GM21423 (cell line): ENCODE measurements around the gene PLA2G6.

Experiments used
- ATAC-seq: cut with Tn5 transposase; IDR thresholded peaks from one replicate; pipeline ENCODE4 v1.9.1; 2021; ENCODE audit warnings: mild to moderate bottlenecking, moderate library complexity; ENCODE audit not compliant: unreplicated experiment

Gene PLA2G6

DNA sequence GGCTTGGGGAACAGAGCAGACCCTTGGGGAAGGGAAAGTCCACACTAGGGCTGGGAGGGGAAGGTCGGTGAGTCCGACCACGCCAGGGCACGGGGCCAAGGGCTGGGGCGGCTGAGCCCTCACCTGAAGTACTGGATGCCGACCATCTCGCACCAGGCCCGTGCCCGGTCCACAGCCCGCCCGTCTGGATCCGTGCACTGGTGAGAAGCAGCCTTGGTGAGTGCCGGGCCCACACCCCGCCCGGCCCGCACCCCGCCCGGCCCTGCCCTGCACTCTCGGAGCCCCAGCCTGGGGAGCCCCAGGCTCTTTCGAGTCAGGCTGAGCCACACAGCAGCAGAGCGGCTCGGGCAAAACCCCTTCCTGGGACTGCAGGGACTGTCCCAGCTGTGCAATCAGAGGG is 69.2 kb downstream of the PLA2G6 start:
- no peak for ATAC-seq

DNA sequence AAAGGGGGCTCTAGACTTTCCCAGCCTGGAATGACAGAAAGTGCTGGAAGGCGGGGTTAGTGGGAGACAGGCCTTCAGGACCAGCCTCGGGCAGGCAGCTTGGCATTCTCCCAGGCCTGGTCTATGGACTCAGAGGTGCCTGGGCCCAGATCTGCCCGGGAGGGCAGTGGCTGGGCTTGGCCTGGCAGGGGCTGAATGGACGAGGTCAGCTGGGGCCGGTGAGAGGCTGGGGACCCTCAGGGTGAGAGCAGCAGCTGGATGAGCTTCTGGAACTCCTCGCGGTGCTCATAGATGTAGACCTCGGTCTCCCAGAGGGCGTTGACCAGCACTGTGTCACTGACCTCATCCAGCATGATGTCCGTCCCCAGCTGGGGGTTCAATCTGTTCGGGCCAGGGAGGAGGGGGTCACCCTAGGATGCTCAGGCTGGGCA is 69.7 kb downstream of the PLA2G6 start:
- no peak for ATAC-seq

DNA sequence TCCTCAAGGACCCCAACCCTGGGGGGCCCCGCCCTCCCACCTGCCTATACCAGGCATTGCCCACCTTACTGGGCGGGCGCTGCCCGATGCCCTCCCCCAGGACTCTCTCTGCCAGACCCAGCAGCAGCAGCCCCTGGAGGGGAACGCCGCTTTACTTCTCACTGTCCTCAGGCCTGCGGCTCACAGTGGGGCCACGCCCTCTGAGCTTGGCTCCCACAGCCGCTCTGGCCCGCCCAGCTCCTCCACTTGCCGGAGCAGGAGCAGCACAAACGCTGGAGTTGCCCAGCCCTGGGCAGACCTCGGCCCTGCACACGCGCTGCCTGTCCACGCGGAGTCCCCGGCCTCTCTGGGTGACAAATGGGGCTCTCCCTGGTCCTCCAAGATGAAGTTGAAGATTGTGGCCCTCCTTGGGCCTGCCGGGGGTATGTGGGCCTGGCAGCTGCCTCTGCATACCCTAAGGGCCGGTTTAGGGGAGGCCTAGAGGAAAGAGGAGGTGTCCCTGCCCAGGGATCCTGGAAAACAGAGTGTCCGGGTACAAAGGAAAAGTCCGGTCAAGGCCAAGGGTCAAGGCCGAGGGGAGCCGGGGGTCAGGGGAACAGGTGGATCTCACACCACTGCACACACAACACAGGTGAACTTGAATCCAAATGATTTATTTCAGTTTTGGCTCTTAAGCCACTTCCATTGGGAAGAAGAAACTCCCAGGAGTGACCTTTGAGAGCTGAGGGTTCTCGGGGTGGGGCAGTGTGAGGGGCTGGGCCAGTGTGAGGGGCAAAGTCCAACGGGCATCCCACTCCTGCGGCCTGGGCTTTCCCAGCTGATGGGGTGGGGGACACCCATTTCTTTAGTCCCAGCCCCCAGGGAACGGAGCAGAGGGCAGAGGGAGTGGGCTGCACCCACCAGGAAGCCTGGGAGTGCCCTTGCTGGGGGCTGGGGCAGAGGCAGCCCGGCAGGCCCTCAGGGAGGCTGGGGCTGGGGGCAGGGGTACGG is 70.5 kb downstream of the PLA2G6 start:
- ATAC-seq = no peak

DNA sequence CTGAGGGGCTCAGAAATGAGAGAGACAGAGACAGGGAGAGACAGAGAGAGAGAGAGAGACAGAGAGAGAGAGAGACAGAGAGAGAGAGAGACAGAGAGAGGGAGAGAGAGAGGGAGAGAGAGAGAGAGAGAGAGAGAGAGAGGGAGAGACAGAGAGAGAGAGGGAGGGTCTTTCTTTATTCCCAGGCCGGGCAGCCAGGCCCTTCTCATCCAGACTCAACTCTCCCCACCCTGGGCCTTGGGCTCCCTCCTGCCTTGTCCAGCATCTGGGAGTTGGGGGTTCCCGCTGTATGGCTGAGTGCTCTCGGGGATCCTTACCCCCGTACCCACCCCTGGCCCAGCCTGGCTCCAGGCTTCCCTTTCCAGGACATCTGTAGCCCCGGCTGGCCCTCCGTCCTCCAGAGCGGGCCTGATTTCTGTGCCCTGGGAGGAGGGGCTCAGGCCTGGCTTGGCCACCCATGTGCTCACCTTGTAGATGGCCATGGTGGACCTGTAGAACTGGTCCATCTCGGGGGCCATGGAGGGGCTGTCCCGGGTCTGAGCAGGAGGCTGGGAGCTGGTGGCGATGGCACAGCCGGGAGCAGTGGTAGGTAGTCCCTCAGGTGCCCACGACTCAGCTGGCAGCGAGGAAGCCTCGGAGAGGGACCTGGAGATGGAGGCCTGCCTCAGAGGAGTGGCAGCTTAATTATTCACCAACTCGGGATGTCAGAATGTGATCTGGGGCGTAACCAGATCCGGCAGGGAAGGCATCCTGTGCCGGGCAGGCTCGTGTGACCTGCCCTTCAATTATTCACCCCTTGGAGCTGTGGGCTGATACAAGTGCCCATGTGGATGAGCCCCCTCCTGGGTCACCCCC is 71.4 kb downstream of the PLA2G6 start, which contains the start of gene BAIAP2L2:
Gene BAIAP2L2 (minus strand): TSS at position 677 of the 855 bp plus-strand sequence. CDS start 159 bp downstream, at position 518.
- ATAC-seq = no peak

DNA sequence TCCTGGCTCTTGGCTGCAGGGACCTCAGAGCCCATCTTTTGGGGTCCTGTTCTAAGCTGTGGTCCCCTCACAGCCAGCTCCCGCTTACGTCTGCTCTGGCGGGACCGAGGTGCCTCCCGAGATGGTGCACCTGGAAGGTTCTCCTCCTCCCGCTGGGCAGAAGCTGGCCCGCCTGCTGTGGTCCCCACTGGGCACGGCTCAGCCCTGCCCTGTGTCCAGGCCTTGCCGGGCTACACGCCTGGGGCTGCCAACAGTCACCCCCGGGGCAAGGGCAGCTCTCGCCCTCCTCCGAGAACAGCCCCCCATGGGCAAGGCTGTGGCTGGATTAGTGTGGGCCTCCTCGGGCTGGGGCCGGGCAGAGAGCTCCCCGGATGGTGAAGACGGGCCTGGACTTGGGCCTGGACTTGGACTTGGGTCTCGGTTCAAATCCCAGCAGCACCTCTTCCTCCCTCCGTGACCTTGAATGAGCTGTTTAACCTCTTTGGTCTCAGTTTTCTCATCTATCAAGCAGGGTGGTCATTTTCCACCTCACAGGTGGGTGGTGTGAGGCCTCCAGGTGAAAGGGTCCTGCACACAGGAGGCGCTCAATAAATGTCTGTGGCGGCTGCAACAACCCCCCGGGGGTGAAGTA is 72.1 kb downstream of the PLA2G6 start:
- no peak for ATAC-seq

DNA sequence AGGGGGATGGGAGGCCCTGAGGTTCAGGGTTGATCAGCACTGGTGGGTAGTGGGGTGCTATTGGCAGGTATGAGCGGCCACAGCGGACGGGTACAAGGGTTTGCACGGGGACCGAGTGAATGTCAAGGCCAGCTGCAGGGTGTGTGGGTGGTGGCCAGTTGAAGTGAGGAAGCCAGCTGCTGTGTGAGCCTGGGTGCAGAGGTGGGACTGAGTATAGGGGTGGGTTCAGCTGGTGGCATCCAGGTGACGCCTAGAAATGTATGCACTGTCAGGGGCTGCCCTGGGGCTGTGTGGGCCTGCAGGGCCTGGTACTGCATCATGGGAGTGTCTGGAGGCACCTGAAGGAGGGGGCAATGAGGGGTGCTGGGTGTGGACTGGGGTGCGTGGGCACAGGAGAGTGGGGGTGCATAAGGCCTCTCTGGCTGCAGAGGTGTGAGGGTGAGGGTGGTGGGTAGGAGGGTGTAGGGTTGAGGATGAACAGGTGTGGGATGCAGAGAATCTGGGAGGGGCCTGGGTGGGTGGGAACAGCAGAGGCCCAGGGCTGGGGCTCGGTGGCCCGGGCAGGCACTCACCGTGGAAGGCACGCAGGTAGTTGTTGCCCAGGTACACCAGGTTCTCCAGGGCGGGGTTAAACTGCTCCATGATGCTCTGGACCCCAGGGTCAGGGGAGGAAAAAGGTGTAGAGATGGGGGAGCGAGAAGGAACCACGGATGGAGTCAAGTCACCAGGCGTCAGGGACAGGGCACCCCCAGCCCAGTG is 72.9 kb downstream of the PLA2G6 start:
- ATAC-seq = no peak

DNA sequence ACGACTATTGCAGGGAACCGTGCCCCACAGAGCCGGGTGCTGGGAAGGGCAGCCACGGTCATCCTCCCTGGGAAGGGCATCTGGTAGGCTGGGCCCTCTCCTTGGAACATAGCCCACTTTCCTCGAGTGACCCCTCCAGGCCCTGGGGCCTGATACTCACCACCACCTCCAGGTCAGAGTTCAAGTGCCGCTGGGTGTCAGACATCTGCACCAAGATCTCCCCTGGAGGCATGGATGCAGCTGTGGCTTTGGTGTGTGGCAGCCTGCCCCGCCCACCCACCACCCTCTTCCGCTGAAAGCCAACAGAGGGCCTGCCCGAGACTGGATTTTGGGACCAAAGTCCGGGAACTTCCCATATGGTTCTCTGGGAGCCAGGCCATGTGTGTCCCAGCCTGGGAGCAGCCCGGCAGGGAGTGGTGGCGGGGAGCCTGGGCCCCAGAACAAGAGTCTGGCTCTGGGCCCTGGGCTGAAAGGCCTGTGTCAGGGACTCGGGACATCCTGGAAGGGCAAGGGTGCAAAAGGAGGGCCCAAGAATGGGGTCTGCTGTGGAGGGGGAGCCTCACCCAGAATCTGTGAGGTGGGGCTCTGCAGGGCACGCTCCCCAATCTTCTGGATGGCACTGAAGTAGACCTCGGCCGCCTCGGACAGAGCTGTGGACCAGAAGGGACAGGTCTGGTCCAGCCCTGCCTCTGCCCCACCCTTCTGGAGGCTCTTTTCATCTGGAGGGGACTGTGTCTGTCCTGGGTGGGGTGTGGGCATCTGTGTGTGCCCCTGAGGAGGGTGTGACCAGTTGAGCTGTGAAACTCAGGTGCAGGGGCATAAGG is 73.7 kb downstream of the PLA2G6 start:
- no peak for ATAC-seq

DNA sequence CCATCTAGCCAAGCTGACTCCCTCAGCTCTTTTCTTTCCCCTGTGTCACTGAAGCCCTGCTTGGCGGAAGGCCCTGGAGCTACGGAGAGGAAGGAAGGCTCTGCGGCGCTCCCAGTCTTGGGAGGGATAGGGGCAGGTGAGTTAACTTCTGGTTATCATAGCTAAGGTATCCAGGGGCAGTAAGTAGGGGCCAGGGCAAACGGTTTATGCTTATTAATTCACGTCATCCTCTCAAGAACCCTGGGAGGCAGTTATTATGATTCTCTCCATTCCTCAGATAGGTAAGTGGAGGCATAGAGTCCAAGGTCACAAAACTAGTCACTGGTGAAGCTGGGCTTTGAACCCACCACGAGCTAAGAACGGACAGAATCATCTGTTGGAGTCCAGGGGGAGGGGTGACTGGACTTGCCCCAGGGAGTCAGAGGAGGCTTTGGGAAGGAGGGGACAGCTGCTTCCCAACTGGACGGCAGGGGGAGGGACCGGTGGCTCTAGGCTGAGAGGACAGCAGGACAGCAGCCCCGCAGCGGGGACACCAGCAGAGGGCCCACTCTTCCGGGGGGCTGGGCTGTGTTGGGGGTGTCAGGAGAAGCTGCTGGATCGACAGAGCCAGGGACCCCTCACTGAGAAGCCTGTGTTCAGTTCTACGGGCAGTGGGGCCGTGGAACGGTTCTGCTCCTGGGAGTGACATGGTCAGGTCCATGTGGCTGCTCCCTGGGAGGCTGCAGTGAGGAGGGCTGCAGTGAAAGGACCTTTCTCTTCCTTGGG is 74.6 kb downstream of the PLA2G6 start:
- ATAC-seq = no peak

DNA sequence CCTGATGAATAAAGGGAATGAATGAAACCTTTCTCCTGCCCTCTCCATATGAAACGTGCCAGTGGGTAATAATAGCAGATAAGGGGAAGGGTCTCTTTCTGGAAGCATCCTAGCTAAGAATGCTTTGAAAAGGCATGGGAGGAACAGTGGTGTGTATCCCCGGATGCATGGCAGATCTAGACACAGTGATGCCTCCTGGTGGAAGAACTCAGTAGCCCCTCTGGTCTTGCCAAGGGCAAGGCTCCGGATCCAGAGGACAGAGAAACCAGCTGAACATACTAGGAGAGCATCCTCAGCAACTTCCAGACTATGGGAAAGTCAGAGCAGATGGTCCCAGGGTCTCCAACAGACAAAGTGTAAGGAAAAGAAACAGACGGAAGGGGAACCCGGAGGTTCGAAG is 77.5 kb downstream of the PLA2G6 start:
- ATAC-seq = no peak

DNA sequence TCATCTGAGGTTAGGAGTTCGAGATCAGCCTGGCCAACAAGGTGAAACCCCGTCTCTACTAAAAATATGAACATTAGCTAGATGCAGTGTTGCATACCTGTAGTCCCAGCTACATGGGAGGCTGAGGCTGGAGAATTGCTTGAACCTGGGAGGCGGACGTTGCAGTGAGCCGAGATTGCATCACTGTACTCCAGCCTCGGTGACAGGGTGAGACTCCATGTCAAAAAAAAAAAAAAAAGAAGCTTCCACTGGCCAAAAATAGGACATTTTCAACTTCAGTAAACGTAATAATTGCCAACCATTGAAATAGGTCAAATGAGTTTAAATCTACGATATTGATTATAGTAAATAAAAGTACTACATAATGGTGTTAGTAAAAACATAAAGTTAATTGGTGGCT is 78.0 kb downstream of the PLA2G6 start:
- ATAC-seq = no peak

DNA sequence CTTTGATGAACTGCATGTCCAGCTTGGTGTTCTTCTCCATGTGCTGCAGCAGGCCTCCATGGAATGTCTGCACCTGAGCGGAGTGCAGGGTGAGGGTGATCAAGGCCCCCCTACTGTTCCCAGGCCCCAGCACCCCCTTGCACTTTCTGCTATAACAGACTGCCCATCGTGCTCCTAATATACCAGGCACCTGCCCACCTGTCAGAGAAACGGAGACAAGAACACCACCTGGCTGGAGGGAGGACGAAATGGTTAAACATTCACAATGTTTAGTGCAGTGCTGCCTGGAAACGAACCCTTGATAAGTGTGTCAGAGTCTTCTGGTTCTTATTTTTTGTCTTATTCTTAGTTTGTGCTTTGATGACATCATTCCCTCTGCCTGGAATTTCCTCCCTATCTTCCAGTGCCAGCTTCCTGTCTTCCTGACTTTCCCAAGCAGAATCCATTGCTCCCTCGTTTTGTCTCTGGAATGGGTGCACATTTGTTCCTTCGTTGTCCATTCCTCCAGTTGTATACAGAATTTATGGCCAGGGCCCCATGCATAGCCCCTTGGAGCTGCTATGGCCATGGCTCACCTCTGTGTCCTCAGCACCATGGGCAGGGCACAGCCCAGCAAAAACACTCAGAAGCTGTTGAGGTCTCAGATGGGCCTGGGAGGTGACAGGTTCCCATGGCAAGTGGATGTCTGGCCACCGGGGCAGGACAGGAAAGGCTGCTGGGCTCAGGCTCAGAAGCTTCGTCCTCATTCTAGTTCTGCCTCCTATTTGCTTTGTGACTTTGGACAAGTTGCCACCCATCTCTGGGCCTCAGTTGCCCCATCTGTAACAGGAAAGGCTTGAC is 83.0 kb downstream of the PLA2G6 start:
- ATAC-seq = no peak

DNA sequence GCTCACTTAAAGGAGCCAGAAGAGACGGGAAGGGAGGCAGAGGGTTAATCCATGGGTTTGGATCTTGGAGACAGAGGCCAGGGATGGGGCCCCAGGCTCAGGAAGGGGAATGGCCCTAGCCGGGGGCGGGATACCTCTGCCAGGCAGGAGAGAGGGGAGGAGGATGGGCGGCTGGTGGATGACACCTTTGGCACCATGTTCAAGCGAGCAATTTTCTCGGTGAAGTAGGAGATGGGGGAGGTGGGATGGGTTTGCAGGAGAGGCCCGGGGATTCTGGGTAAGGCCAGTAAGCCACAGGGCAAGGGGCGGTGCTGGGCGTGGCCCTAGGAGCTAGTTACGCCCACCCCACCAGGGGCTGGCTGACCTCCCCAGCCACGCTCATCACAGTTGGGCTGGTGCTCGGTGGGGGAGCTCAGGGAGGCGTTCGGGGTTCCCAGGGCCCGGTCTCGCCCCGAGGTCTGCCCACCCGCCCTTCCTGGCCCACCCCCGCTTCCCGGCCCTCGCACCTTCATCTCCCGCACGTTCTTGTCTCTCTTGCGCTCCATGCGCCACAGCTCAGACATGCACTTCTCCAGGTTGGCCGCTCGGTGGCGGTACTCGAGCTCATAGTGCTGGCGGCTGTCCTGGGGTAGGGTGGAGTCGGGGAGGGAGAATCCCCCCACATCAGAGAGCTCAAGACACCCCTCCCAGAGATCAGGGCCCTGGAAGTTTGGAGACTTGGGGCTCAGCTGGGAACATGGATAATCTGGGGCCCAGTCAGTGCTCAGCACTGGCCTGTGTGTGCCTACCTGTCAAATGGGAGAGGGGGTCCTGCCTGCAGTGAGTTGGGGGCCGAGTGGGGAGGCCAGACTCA is 83.8 kb downstream of the PLA2G6 start:
- no peak for ATAC-seq

DNA sequence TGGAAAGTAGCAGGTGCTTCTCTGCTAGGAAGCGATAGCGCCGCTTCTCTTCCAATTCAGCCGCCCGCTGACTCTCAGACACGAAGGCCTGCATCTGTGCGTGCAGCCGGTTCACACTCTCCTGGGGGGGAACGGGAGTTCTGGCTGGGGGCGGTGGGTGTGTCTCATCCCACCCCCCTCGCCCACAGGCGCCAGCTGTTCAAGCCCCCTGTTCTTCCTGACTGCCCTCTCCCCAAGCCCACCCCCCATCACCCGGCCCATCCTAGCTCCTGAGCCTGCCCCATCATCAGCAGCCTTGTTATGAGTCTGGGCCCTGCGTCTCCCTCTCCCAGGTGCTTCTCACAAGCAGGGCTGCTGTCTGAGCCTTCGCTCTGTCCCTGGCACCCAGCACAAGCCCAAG is 84.6 kb downstream of the PLA2G6 start:
- ATAC-seq = no peak

DNA sequence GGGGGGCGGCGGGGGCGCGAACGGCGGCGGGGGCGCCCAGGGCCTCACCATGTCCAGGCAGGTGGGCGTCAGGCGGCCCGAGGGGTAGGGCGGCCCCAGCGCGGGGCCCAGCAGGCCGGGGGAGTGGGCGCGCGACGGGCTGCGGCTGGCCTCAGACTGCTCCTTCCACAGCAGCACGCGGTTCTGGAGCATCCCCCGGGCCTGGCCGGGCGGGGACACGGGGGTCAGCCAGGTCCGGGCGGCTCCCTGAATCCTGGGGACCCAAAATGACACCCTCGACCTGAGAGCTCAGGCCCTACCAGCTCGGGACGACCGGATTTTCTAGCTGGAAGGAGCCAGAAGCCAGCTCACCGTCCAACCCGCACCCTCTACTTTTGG is 92.2 kb downstream of the PLA2G6 start:
- ATAC-seq = no peak

DNA sequence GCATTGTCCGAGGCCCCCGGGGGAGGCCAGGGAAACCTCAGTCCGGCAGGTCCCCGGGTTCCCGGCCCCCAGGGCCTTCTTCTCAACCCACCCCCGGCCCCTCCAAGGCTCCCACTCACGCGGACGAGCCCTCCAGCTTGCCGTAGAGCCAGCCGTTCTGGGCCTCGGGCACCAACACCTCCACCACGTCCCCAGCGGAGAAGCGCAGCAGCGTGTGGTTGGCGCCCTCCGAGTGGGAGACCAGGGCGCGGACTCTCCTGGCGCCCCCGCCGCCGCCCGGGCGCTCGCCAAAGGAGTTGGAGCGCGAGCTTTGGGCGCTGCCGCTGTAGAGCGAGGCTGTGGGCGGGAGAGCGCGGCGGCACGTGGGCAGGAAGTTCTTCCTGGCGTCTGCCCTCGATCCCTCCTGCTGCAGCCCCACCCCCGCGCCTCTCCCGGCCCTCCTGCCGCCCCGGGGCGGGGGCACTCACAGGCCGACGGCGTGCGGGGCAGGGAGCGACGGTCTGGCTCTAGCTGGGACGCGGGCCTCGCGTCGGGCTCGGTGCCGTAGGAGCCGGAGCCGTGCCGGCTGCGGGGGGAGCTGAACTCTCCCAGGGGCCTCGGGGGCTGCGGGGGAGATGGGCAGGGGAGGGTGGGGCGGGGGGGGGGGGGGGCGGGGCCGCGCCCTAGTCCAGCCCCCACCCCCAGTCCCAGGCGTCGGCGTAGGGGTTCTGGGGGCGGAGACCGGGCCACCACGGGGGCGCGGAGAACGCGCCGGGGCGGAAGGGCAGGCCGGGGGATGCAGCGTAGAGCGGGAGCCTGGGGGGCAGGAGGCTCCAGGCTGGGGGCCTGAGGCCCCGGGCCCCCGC is 92.8 kb downstream of the PLA2G6 start:
- ATAC-seq = no peak

DNA sequence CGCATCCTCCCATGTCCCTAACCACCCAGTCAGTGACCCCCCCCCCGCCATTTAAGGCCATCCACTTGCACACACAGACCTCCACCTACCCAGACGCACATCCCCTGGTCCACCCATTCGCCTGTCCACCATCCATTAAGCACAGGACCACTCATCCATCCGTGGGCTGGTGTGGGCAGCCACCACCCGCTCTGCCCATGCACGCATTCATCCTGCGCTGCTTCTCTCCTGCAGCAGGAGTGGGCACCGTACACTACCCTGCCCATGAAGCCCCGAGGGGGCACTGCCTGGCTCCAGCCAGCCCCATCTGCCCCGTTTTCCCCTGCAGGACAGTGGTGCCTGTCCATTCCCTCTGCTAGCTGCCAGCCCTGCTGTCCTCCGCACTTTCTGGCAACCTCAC is 93.8 kb downstream of the PLA2G6 start:
- no peak for ATAC-seq
